Natural killer cell (primary cell): Measurements from ENCODE around the gene CLVS2. TPM values are rescaled to one million over a fixed set of nuclear protein-coding genes. Genes with fewer than 3 reads are reported as not detected.

Experiments used
- ATAC-seq, 3 donors: fragments of 150-1000 bp in 2 of 3; fragments of 200-7000 bp in 1 of 3; cut with Tn5 transposase; 1 replicate in 1 of 3; 2 replicates in 2 of 3; pipeline ENCODE4 v1.10.0; 2021; ENCODE audit warnings: mild to moderate bottlenecking in 2 of 3, moderate library complexity in 2 of 3
- DNase-seq, 2 donors: peaks; one replicate each; pipeline versions ENCODE4 v3.0.0 to v3.0.0-alpha.2; 2013 to 2021; ENCODE audit warnings: mixed read lengths in 1 of 2
- H3K27ac ChIP-seq: one replicate; pipeline ENCODE4 v1.5.1; 2013; ENCODE audit warnings: mild to moderate bottlenecking, low read length
- H3K27me3 ChIP-seq: one replicate; pipeline ENCODE4 v1.6.1; 2013; ENCODE audit warnings: low read length; ENCODE audit not compliant: control insufficient read depth, insufficient read depth
- H3K36me3 ChIP-seq: one replicate; pipeline ENCODE4 v1.6.1; 2013; ENCODE audit warnings: low read length; ENCODE audit not compliant: control insufficient read depth, insufficient read depth
- H3K4me1 ChIP-seq: one replicate; pipeline ENCODE4 v1.6.1; 2013; ENCODE audit warnings: low read length; ENCODE audit not compliant: control insufficient read depth, insufficient read depth
- H3K4me3 ChIP-seq: one replicate; pipeline ENCODE4 v1.5.1; 2013; ENCODE audit warnings: low read length
- H3K9me3 ChIP-seq: one replicate; pipeline ENCODE4 v1.6.1; 2013; ENCODE audit warnings: low read length; ENCODE audit not compliant: control insufficient read depth, insufficient read depth
- H3K27ac Mint-ChIP-seq, 2 donors: one replicate each; pipeline ENCODE4 v1.8.0; 2022; ENCODE audit warnings: mild to moderate bottlenecking in 2 of 2, mixed read lengths in 2 of 2, moderate library complexity in 1 of 2
- H3K27me3 Mint-ChIP-seq, 2 donors: one replicate each; pipeline ENCODE4 v1.8.0; 2022; ENCODE audit warnings: low read depth in 2 of 2, mixed read lengths in 2 of 2
- H3K36me3 Mint-ChIP-seq: one replicate; pipeline ENCODE4 v1.8.0; 2022; ENCODE audit warnings: mixed read lengths
- H3K4me1 Mint-ChIP-seq, 2 donors: one replicate each; pipeline ENCODE4 v1.8.0; 2022; ENCODE audit warnings: mixed read lengths in 2 of 2
- H3K4me3 Mint-ChIP-seq: one replicate; pipeline ENCODE4 v1.8.0; 2022; ENCODE audit warnings: mild to moderate bottlenecking, moderate library complexity, mixed read lengths
- H3K9me3 Mint-ChIP-seq, 2 donors: one replicate each; pipeline ENCODE4 v1.8.0; 2022; ENCODE audit warnings: mixed read lengths in 2 of 2
- CTCF ChIP-seq: fragments of 200-600 bp; IDR thresholded peaks from one replicate; pipeline ENCODE4 v1.8.0; 2022; ENCODE audit warnings: antibody characterized with exemption
- WGBS: methylation state at CpG from one replicate; pipeline ENCODE4 v1.1.7; 2013; ENCODE audit warnings: missing lambda C conversion rate; ENCODE audit not compliant: insufficient coverage; 5-methylcytosine and 5-hydroxymethylcytosine counted together
- intact Hi-C: fragments of 100-400 bp; cut with micrococcal nuclease; formaldehyde crosslinking; loops from one replicate; pipeline ENCODE4 v1.14.2; 2022
- total RNA-seq, 4 donors: library from RNA; stranded (reverse); fragments of 120-200 nt in 1 of 4; gene quantifications; one replicate each; pipeline versions ENCODE4 v1.2.3 to v1.2.4, GENCODE V29; 2013 to 2022

Gene CLVS2
- total RNA-seq, 3 donors from 2014 or later (not counting 1 experiment from before 2014, with no cell fraction given) = not detected

GRCh38 chr6:123055256-123055655 lies 59.2 kb downstream of the CLVS2 start:
- Mint-ChIP-seq H3K36me3 (no peaks in the 10 kb centered on the region), H3K27ac (no peak overlapping the region), H3K4me1 (no peaks in the 10 kb centered on the region), H3K27me3 (no peaks in the 10 kb centered on the region), H3K4me3 (no peak overlapping the region), H3K9me3 (peaks cover 7 to 12% of the 10 kb centered on the region in 2 donors)
- no peaks in the 10 kb centered on the region for H3K36me3 ChIP-seq
- ATAC-seq (no peak), DNase-seq (no peak)
- no peaks in the 10 kb centered on the region for H3K9me3 ChIP-seq
- H3K4me3 ChIP-seq = no peak overlapping the region
- H3K27ac ChIP-seq = no peak overlapping the region
- 89% methylated on average over 1 of the region's 1 CpG for WGBS
- TF ChIP-seq CTCF = no peak
- intact Hi-C loops = no loop called here
- no peaks in the 10 kb centered on the region for H3K27me3 ChIP-seq
- H3K4me1 ChIP-seq = no peaks in the 10 kb centered on the region

- no peak overlapping the region for H3K27ac ChIP-seq
- H3K27me3 ChIP-seq = no peaks in the 10 kb centered on the region
- no peak for TF ChIP-seq CTCF
- Mint-ChIP-seq H3K4me1 (no peaks in the 10 kb centered on the region), H3K27me3 (no peaks in the 10 kb centered on the region), H3K4me3 (no peak overlapping the region), H3K9me3 (peaks cover 3 to 7% of the 10 kb centered on the region in 2 donors), H3K27ac (no peak overlapping the region), H3K36me3 (no peaks in the 10 kb centered on the region)
- intact Hi-C loops = no loop called here
- no peaks in the 10 kb centered on the region for H3K9me3 ChIP-seq
- H3K4me3 ChIP-seq = no peak overlapping the region
- WGBS = 60% methylated on average over 1 of the region's 1 CpG
- ATAC-seq (no peak), DNase-seq (no peak)
- no peaks in the 10 kb centered on the region for H3K4me1 ChIP-seq
- H3K36me3 ChIP-seq = no peaks in the 10 kb centered on the region
These were observed 66.6 kb downstream of the CLVS2 start for GRCh38 chr6:123062670-123063069.

GRCh38 chr6:123064038-123064437 lies 68.0 kb downstream of the CLVS2 start:
- H3K4me1 Mint-ChIP-seq = no peaks in the 10 kb centered on the region
- H3K36me3 Mint-ChIP-seq = no peaks in the 10 kb centered on the region
- TF ChIP-seq CTCF = no peak
- no peaks in the 10 kb centered on the region for H3K27me3 ChIP-seq
- H3K27ac ChIP-seq = no peak overlapping the region
- H3K4me3 ChIP-seq = no peak overlapping the region
- H3K9me3 Mint-ChIP-seq = peaks cover 2 to 5% of the 10 kb centered on the region in 2 donors
- H3K27me3 Mint-ChIP-seq = no peaks in the 10 kb centered on the region
- DNase-seq = no peak
- H3K4me3 Mint-ChIP-seq = no peak overlapping the region
- WGBS = no CpG with 5 or more reads among the region's 2 CpGs
- H3K27ac Mint-ChIP-seq = no peak overlapping the region
- no peaks in the 10 kb centered on the region for H3K4me1 ChIP-seq
- H3K9me3 ChIP-seq = no peaks in the 10 kb centered on the region
- no peaks in the 10 kb centered on the region for H3K36me3 ChIP-seq
- intact Hi-C loops = no loop called here
- ATAC-seq = no peak

GRCh38 chr6:123074616-123075015 lies 78.6 kb downstream of the CLVS2 start:
- DNase-seq = no peak
- no peaks in the 10 kb centered on the region for H3K4me1 ChIP-seq
- intact Hi-C loops = no loop called here
- no peaks in the 10 kb centered on the region for H3K36me3 ChIP-seq
- H3K4me3 ChIP-seq = no peak overlapping the region
- no peak overlapping the region for H3K27ac Mint-ChIP-seq
- H3K4me1 Mint-ChIP-seq = no peaks in the 10 kb centered on the region
- 100% methylated on average over 1 of the region's 2 CpGs for WGBS
- H3K27me3 Mint-ChIP-seq = no peaks in the 10 kb centered on the region
- no peaks in the 10 kb centered on the region for H3K36me3 Mint-ChIP-seq
- no peaks in the 10 kb centered on the region for H3K27me3 ChIP-seq
- no peak overlapping the region for H3K27ac ChIP-seq
- no peak for TF ChIP-seq CTCF
- no peak overlapping the region for H3K4me3 Mint-ChIP-seq
- no peak for ATAC-seq
- H3K9me3 ChIP-seq = no peaks in the 10 kb centered on the region
- peaks cover 8 to 11% of the 10 kb centered on the region in 2 donors for H3K9me3 Mint-ChIP-seq
